Measurements from ENCODE around the gene FXYD2. TPM values are rescaled to one million over a fixed set of nuclear protein-coding genes. Genes with fewer than 3 reads are reported as not detected.

The FXYD2 gene
- total and polyA plus RNA-seq, 9 of the 15 experiments (the other 6 are each of a cell fraction or from before 2014, with no cell fraction given) = not detected

DNA sequence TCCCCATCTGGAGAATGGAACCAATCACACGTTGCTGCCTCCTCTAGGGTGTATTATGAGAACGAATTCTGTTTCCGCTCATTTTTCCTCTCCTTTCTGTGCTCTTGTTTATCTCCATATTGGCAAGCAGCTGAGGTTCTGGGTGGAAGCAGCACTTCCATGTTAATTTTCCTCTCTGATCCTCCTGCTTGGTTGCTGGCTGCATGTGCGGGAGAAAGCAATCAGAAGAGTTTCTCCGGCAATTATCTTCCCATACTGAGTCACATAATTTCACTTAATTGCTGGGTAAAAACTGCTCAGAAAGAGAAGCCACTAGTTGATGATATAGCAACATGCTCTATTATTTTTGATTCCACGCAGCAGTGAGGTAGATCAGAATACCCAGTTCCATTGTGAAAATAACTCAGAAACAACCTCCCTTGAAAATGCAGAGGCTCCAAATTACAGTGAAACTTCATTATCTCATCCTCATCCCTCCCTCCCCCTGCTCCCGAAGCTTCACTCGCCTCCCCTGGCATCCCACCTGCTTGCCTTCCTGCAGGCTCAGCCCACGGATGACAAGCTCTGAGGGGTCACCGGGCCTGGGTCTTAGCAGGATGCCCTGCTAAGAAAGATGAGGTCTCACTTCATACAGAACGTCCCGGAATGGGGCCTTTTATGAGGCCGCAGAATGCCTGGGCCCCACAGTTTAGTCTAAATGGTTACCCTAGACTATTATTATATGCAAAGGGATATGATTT lies 31.5 kb upstream of the FXYD2 start:
- Histone ChIP-seq H3K9me1 (ENCODE audit: control insufficient read depth, insufficient read depth, low read length) (no peaks in the 10 kb centered on the region), H3K79me2 (ENCODE audit: control insufficient read depth, insufficient read depth, low read length) (no peaks in the 10 kb centered on the region), H4K20me1 (replicated peaks; ENCODE audit: control insufficient read depth, insufficient read depth, low read length) (0 out of 2 replicates have a peak, but pooled peaks cover 3% of the 10 kb centered on the region), H3K27me3 (ENCODE audit: control insufficient read depth in 2 of 2, insufficient read depth in 2 of 2, low read length in 2 of 2) (peaks cover 17 to 49% of the 10 kb centered on the region in 2 experiments; a peak in 4 of 5 replicates), H3K4me2 (ENCODE audit: insufficient read depth, low read length) (no peak overlapping the region), H2AFZ (ENCODE audit: low read depth, low read length) (no peak overlapping the region), H3K27ac (ENCODE audit: extremely low read depth, low read depth, low read length) (no peak overlapping the region), H3K9me3 (replicated peaks; ENCODE audit: control insufficient read depth, insufficient read depth, low read depth, low read length) (peaks cover 3% of the 10 kb centered on the region; the same call in 1 of the 2 replicates), H3K4me3 (no peak overlapping the region), H3K36me3 (ENCODE audit: control insufficient read depth, insufficient read depth, low read length) (no peaks in the 10 kb centered on the region), H3K4me1 (replicated peaks in 1 of 2; ENCODE audit: control insufficient read depth in 2 of 2, insufficient read depth in 2 of 2, low read length in 2 of 2) (no peaks in the 10 kb centered on the region), H3K9ac (ENCODE audit: insufficient read depth in 1 of 2, low read depth in 2 of 2, low read length in 2 of 2) (no peak overlapping the region)
- intact Hi-C loops (cut with micrococcal nuclease) = no loop called here
- TF ChIP-seq ILF3 (IDR thresholded peaks at IDR 0.05; ENCODE audit: borderline replicate concordance) = no peak
- no peak for TF ChIP-seq OTX1 (CRISPR knock-in tag; IDR thresholded peaks at IDR 0.05)
- POLR2A ChIA-PET = no interaction called here
- DNase-seq (ENCODE audit: extremely low read depth in 1 of 4, low spot score in 3 of 4) (no peak), ATAC-seq (no peak), FAIRE-seq (no peak)
- CTCF ChIA-PET (ENCODE audit: low intra/inter-chr PET ratio) = no interaction called here
- in situ Hi-C loops (cut with MboI) = no loop called here
- 3% methylated on average over 13 of the region's 13 CpGs for WGBS (ENCODE audit: insufficient coverage, low coverage, missing lambda C conversion rate)
- BruUV-seq (replicated peaks) = no TSS peak

DNA sequence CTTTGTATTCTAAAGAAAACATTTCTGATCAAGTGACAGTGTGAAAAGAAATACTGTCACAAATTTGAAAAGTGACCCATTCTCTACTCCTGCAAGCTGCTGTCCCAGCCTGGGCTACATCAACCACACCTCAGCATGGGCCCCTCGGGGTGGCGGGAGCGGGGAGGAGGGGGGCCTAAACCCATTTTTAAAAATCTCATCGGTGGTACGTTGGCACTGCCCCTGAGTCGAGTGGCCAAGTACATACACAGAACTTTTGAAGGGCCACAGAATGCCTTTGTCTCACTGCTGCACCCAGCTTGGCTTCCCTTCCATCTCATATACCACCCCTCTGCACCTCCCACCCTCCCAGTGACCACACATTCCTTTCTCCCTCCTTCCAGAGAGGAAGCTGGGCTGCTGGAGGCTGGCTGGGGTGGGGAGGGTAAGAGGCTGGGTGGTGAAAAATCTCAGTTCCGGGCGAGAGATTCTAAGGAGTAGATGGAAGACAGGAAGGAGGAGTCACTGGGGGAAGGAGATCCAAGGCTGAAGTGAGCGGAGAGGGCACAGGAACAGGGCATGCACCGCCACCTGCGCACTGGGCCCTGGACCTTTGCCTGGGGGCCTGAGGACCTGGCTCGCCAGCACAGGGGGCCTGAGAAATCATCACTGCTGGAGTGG lies 30.8 kb upstream of the FXYD2 start:
- Histone ChIP-seq H3K27me3 (ENCODE audit: control insufficient read depth in 2 of 2, insufficient read depth in 2 of 2, low read length in 2 of 2) (peaks cover 14 to 41% of the 10 kb centered on the region in 2 experiments; a peak in 4 of 5 replicates), H3K9me1 (ENCODE audit: control insufficient read depth, insufficient read depth, low read length) (no peaks in the 10 kb centered on the region), H3K4me2 (ENCODE audit: insufficient read depth, low read length) (no peak overlapping the region), H3K4me1 (replicated peaks in 1 of 2; ENCODE audit: control insufficient read depth in 2 of 2, insufficient read depth in 2 of 2, low read length in 2 of 2) (no peaks in the 10 kb centered on the region), H2AFZ (ENCODE audit: low read depth, low read length) (no peak overlapping the region), H3K36me3 (ENCODE audit: control insufficient read depth, insufficient read depth, low read length) (no peaks in the 10 kb centered on the region), H3K27ac (ENCODE audit: extremely low read depth, low read depth, low read length) (no peak overlapping the region), H3K9me3 (replicated peaks; ENCODE audit: control insufficient read depth, insufficient read depth, low read depth, low read length) (peaks cover 3% of the 10 kb centered on the region; the same call in 1 of the 2 replicates), H3K79me2 (ENCODE audit: control insufficient read depth, insufficient read depth, low read length) (no peaks in the 10 kb centered on the region), H3K9ac (ENCODE audit: insufficient read depth in 1 of 2, low read depth in 2 of 2, low read length in 2 of 2) (no peak overlapping the region), H3K4me3 (no peak overlapping the region), H4K20me1 (replicated peaks; ENCODE audit: control insufficient read depth, insufficient read depth, low read length) (0 out of 2 replicates have a peak, but pooled peaks cover 3% of the 10 kb centered on the region)
- POLR2A ChIA-PET = interaction anchor here (0.5 kb wide), 1 partner anchor 254 kb away, joined by 3 read pairs; no protein-coding TSS in a partner anchor
- WGBS (ENCODE audit: insufficient coverage, low coverage, missing lambda C conversion rate) = 1% methylated on average over 10 of the region's 12 CpGs
- DNase-seq (ENCODE audit: extremely low read depth in 1 of 4, low spot score in 3 of 4) (no peak), ATAC-seq (no peak), FAIRE-seq (no peak)
- intact Hi-C loops (cut with micrococcal nuclease) = no loop called here
- CTCF ChIA-PET (ENCODE audit: low intra/inter-chr PET ratio) = no interaction called here
- no TSS peak for BruUV-seq (replicated peaks)
- in situ Hi-C loops (cut with MboI) = no loop called here
- TF ChIP-seq ETV1 (tag; conservative IDR thresholded peaks at IDR 0.05; ENCODE audit: low read depth) = no peak
- TF ChIP-seq FOXP4 (CRISPR knock-in tag; IDR thresholded peaks at IDR 0.05; ENCODE audit: borderline replicate concordance) = no peak
- TF ChIP-seq ZEB2 (IDR thresholded peaks at IDR 0.05) = no peak
- no peak for TF ChIP-seq SNRNP70 (optimal IDR thresholded peaks at IDR 0.05; ENCODE audit: low read depth, low read length)
- no peak for TF ChIP-seq EGR1 (conservative IDR thresholded peaks at IDR 0.05)
- no peak for TF ChIP-seq ZNF696 (CRISPR knock-in tag; conservative IDR thresholded peaks at IDR 0.05)
- TF ChIP-seq, protein P1, sequence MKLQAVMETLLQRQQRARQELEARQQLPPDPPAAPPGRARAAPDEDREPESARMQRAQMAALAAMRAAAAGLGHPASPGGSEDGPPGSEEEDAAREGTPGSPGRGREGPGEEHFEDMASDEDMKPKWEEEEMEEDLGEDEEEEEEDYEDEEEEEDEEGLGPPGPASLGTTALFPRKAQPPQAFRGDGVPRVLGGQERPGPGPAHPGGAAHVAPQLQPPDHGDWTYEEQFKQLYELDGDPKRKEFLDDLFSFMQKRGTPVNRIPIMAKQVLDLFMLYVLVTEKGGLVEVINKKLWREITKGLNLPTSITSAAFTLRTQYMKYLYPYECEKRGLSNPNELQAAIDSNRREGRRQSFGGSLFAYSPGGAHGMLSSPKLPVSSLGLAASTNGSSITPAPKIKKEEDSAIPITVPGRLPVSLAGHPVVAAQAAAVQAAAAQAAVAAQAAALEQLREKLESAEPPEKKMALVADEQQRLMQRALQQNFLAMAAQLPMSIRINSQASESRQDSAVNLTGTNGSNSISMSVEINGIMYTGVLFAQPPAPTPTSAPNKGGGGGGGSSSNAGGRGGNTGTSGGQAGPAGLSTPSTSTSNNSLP (IDR thresholded peaks at IDR 0.05; ENCODE audit: borderline replicate concordance, low read depth, low read length) = no peak
- TF ChIP-seq ADNP (tag; IDR thresholded peaks at IDR 0.05) = no peak
- no peak for TF ChIP-seq SPI1 (IDR thresholded peaks at IDR 0.05; ENCODE audit: borderline replicate concordance, low read depth, low read length)
